Activated T-helper 1 cell treated with anti-CD3 and anti-CD28 coated beads, Interleukin-12 subunit alpha, Interleukin-12 subunit beta, Interleukin-2, Interleukin-4 antibody, amounts not matched to agents 30 ng/mL and 10 ng/mL and 1 ng/mL, durations not matched to agents 14 hours and 24 hours and 36 hours (primary cell): ENCODE results near the gene C16orf78. TPM values are rescaled to one million over a fixed set of nuclear protein-coding genes. Genes with fewer than 3 reads are reported as not detected.
A peak's percentile ranks its signal among the peaks of the same experiment; 100 is the strongest.

Experiments
- DNase-seq: peaks from one replicate; pipeline ENCODE4 v3.0.0; 2021; ENCODE audit warnings: low spot score
- H3K27ac Mint-ChIP-seq: one replicate; pipeline ENCODE4 v1.8.0; 2021; ENCODE audit warnings: mild to moderate bottlenecking, mixed read lengths
- H3K27me3 Mint-ChIP-seq: one replicate; pipeline ENCODE4 v1.8.0; 2022; ENCODE audit warnings: mild to moderate bottlenecking, moderate library complexity, mixed read lengths; ENCODE audit not compliant: insufficient read depth
- H3K36me3 Mint-ChIP-seq: one replicate; pipeline ENCODE4 v1.8.0; 2021; ENCODE audit warnings: low read depth, mixed read lengths
- H3K4me1 Mint-ChIP-seq: one replicate; pipeline ENCODE4 v1.8.0; 2021; ENCODE audit warnings: low read depth, mixed read lengths
- H3K4me3 Mint-ChIP-seq: one replicate; pipeline ENCODE4 v1.8.0; 2021; ENCODE audit warnings: mild to moderate bottlenecking, moderate library complexity, mixed read lengths
- H3K9me3 Mint-ChIP-seq: one replicate; pipeline ENCODE4 v1.8.0; 2021; ENCODE audit warnings: mixed read lengths
- intact Hi-C: fragments of 100-400 bp; cut with micrococcal nuclease; formaldehyde crosslinking; loops from one replicate; pipeline ENCODE4 v1.15.1; 2024
- total RNA-seq: library from RNA; stranded (reverse); gene quantifications from 2 replicates; pipeline ENCODE4 v1.2.3, GENCODE V29; 2022

C16orf78 gene
- total RNA-seq, 1 donor from 2014 or later: not detected

- Mint-ChIP-seq H3K27me3 (peaks cover 3% of the 10 kb centered on the region), H3K36me3 (no peaks in the 10 kb centered on the region), H3K4me3 (no peak overlapping the region), H3K27ac (no peak overlapping the region), H3K4me1 (no peaks in the 10 kb centered on the region), H3K9me3 (no peaks in the 10 kb centered on the region)
- intact Hi-C loops: no loop called here
- no peak for DNase-seq
Observed at GRCh38 chr16:49434733-49435132, 61.1 kb downstream of the C16orf78 start.

- DNase-seq: no peak
- Mint-ChIP-seq H3K4me3 (no peak overlapping the region), H3K9me3 (no peaks in the 10 kb centered on the region), H3K27ac (no peak overlapping the region), H3K4me1 (peaks cover 5% of the 10 kb centered on the region), H3K36me3 (no peaks in the 10 kb centered on the region), H3K27me3 (peaks cover 3% of the 10 kb centered on the region)
- intact Hi-C loops: no loop called here
Observed at GRCh38 chr16:49436181-49436580, 62.6 kb downstream of the C16orf78 start.

- H3K36me3 Mint-ChIP-seq: no peaks in the 10 kb centered on the region
- no peak for DNase-seq
- intact Hi-C loops: no loop called here
- peaks cover 15% of the 10 kb centered on the region for H3K4me1 Mint-ChIP-seq
- H3K9me3 Mint-ChIP-seq: no peaks in the 10 kb centered on the region
- peaks cover 3% of the 10 kb centered on the region for H3K27me3 Mint-ChIP-seq
- no peak overlapping the region for H3K27ac Mint-ChIP-seq
- H3K4me3 Mint-ChIP-seq: no peak overlapping the region
Observed at GRCh38 chr16:49437344-49437743, 63.7 kb downstream of the C16orf78 start.

- no peak for DNase-seq
- Mint-ChIP-seq H3K36me3 (no peaks in the 10 kb centered on the region), H3K27me3 (peaks cover 3% of the 10 kb centered on the region), H3K4me1 (peaks cover 20% of the 10 kb centered on the region), H3K9me3 (no peaks in the 10 kb centered on the region), H3K4me3 (no peak overlapping the region), H3K27ac (no peak overlapping the region)
- intact Hi-C loops: no loop called here
Observed at GRCh38 chr16:49439050-49439449, 65.4 kb downstream of the C16orf78 start.

- intact Hi-C loops: no loop called here
- peaks cover 3% of the 10 kb centered on the region for H3K27me3 Mint-ChIP-seq
- H3K4me3 Mint-ChIP-seq: no peak overlapping the region
Observed at GRCh38 chr16:49439676-49440075, 66.1 kb downstream of the C16orf78 start.

GRCh38 chr16:49440156-49441065, 66.8 kb downstream of the C16orf78 start:
- H3K27me3 Mint-ChIP-seq: peaks cover 3% of the 10 kb centered on the region

More at GRCh38 chr16:49439676-49440075, 66.1 kb downstream of the C16orf78 start:
- peaks cover 20% of the 10 kb centered on the region for H3K4me1 Mint-ChIP-seq
- H3K36me3 Mint-ChIP-seq: no peaks in the 10 kb centered on the region
- no peak overlapping the region for H3K27ac Mint-ChIP-seq
- no peak for DNase-seq
- no peaks in the 10 kb centered on the region for H3K9me3 Mint-ChIP-seq

GRCh38 chr16:49441366-49441780, 67.8 kb downstream of the C16orf78 start:
- intact Hi-C loops: no loop called here
- Mint-ChIP-seq H3K36me3 (no peaks in the 10 kb centered on the region), H3K4me1 (peaks cover 20% of the 10 kb centered on the region), H3K27me3 (peaks cover 1% of the 10 kb centered on the region), H3K9me3 (no peaks in the 10 kb centered on the region), H3K27ac (peak overlapping the region; percentile 69), H3K4me3 (peak overlapping the region; percentile 13)
- DNase-seq: peak; percentile 65

More at GRCh38 chr16:49440156-49441065, 66.8 kb downstream of the C16orf78 start:
- intact Hi-C loops: no loop called here
- no peak overlapping the region for H3K4me3 Mint-ChIP-seq
- peaks cover 20% of the 10 kb centered on the region for H3K4me1 Mint-ChIP-seq
- no peaks in the 10 kb centered on the region for H3K36me3 Mint-ChIP-seq
- H3K27ac Mint-ChIP-seq: no peak overlapping the region
- DNase-seq: no peak
- H3K9me3 Mint-ChIP-seq: no peaks in the 10 kb centered on the region

GRCh38 chr16:49442805-49443204, 69.2 kb downstream of the C16orf78 start:
- no peaks in the 10 kb centered on the region for H3K9me3 Mint-ChIP-seq
- peaks cover 20% of the 10 kb centered on the region for H3K4me1 Mint-ChIP-seq
- peaks cover 7% of the 10 kb centered on the region for H3K27me3 Mint-ChIP-seq
- H3K27ac Mint-ChIP-seq: no peak overlapping the region
- no peak for DNase-seq
- H3K4me3 Mint-ChIP-seq: no peak overlapping the region
- H3K36me3 Mint-ChIP-seq: no peaks in the 10 kb centered on the region
- intact Hi-C loops: no loop called here

GRCh38 chr16:49443576-49443975, 70.0 kb downstream of the C16orf78 start:
- Mint-ChIP-seq H3K4me3 (no peak overlapping the region), H3K4me1 (peaks cover 20% of the 10 kb centered on the region), H3K36me3 (no peaks in the 10 kb centered on the region), H3K9me3 (no peaks in the 10 kb centered on the region), H3K27ac (no peak overlapping the region), H3K27me3 (peaks cover 7% of the 10 kb centered on the region)
- no peak for DNase-seq
- intact Hi-C loops: no loop called here

GRCh38 chr16:49446805-49447204, 73.2 kb downstream of the C16orf78 start:
- Mint-ChIP-seq H3K9me3 (no peaks in the 10 kb centered on the region), H3K4me1 (peaks cover 9% of the 10 kb centered on the region), H3K36me3 (no peaks in the 10 kb centered on the region), H3K27ac (no peak overlapping the region), H3K27me3 (peaks cover 14% of the 10 kb centered on the region), H3K4me3 (no peak overlapping the region)
- intact Hi-C loops: no loop called here
- no peak for DNase-seq

Other genes with a start within 250 kb of the C16orf78 start
- gene CBLN1, start 92.0 kb upstream of the C16orf78 start, total RNA-seq: not detected in 2 replicates